Activated CD8-positive, alpha-beta memory T cell treated with anti-CD3 and anti-CD28 coated beads, Interleukin-2, amount 50 U/mL, for 24 hours (primary cell): ENCODE results near the gene MDM1.

Experiments
- DNase-seq: peaks from one replicate; pipeline ENCODE4 v3.0.0-alpha.2; 2020; ENCODE audit errors: extremely low read depth

The MDM1 gene

DNA sequence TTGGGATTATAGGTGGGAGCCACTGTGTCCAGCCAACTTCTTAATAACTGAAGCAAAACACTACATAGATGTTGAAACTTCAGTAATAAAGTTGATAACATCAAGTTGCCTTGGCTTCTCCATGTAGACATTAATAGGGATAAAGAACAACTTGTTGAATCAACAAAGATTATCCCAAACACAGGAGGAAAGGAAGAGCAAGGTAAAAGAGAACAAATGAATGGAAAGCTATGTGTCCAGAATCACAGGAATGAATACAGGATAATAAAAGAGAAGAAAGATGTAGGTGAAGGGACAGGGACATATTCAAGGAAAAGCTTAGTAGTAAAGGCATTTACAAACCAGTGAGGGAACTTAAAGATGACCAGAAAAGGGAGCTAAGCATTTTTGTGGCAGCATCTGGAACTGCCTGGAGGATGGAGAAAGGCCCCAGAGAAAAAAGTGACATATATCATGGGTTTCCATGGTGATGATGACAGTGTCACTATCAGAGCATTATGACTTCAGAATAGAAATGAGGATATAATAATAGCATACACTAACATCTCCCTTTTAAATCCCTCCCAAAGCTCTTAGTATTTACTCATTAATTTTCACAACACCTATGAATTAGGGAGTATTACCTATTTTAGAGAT is 24.0 kb upstream of the MDM1 start:
- no peak for DNase-seq

DNA sequence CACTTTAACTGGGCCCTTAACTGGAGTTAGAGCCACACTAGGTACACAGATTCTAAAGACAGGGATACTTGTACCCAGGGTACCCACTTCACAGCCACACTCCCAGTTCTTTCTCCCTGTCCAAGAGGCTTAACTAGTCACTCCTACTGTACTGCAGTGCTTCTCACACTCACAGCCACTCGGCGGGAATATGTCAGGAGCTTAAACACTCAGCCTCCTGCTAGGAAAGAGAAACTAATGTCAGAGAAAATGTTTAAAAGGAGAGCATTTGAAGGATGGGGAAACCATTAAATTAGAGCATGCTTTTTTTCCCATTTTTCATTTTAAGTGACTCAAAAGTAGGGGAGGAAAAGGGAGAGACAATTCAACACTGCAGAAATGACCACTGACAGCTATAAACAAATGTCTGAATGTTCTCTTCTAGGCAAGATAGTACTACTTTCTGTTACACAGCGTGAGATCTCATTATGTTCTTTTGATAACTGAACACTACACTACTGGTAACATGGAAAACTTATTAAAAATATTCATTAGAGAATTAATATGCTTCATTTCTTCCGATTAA is 22.9 kb upstream of the MDM1 start:
- no peak for DNase-seq

DNA sequence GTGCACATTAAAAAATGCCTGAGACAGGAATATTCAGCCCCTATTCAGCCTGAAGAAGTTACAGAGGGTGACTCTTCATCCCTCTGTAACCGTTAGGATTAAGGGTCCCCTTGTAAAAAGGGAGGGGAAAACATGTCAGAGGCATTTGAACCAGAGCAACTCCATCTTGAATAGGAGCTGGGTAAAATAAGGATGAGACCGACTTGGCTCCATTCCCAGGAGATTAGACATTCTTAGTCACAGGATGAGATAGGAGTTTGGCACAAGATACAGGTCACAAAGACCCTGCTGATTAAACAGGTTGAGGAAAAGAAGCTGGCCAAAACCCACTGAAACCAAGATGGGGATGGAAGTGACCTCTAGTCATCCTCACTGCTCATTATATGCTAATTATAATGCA is 19.9 kb upstream of the MDM1 start:
- no peak for DNase-seq

DNA sequence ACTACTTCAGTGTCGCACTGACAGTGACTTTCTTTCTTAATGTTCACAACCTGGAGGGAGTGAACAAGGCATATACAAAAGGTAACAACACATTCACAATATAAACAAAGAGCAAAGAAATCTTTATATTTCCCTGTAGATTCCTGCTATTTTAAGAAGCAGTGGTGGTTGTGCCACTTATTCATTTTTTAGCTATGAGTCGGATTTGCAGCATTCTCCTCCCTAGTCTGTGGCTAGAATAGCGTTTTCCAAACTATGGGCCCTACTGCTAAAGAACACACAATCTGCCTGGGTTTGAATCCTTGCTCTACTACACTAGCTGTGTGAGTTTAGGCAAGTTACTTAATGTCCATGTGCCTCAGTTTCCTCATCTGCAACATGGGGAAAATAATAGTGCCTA is 18.6 kb upstream of the MDM1 start:
- no peak for DNase-seq

DNA sequence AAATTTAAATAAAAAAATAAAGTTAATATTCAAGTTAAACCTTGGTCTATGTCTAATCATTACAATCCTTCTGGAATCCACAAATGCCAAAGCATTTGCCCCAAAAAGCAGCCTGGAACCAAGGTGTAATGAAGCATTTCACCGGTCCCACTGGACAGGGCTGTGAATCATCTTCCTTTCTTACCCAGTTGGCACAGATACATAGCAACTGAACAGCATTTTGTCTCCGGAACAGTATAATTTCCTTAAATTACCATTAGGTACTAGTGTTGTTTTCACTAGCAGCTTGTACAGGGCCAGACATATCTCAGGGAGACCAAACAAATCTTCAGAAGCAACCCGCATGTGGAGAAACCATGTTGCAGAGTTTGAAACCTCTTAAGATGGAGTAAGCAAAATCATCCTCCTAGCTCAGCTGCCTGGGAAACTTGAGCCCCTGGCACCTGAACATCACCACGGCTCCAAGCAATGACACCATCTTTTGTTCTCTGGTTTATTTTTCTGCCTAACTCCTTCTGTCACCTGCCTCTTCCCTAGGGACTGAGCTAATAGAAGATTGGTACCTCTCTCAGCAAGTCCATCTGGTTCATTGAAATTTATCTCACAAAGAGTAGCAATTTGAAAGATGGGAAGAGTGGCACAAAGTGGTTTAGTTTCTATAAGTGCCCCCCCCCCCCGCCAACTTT is 17.9 kb upstream of the MDM1 start:
- DNase-seq, result no peak

DNA sequence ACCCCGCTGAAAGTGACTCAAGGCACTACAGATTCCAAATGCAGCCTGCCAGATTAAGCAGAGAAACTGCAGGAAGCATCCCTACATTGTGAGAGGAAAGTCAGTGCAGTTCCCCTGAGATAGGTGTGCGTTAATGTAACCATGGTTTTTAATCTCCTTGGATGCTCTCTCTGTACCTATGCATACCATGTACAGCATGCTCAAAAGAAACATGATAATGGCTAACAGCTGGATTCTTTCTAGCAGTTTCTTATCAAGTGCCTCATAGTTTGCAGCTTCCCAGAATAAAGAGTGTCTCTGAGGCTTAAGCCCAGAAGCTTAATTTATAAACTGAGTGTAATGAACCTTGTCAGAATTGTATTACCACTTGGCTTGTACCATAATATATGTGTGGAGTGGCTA is 17.1 kb upstream of the MDM1 start:
- DNase-seq, result no peak

DNA sequence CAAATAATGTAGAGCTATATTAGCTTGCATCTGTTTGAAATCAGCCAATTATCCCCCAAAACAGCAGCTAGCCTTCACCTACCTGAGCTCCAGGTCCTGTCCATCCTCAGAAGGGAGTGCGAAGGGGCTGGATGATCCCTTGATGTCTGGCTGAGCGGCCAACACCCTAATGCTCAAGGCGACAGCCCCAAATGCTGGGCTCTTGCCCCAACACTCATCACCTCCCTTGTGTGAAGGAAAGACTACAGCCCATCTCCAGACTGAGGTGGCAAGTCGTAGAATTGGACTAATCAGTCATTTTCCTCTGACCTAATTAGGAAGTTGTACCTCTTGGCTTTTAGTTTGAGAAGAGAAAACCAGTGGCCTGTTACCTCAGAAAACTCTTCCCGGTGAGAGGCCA is 16.3 kb upstream of the MDM1 start:
- DNase-seq, result no peak

DNA sequence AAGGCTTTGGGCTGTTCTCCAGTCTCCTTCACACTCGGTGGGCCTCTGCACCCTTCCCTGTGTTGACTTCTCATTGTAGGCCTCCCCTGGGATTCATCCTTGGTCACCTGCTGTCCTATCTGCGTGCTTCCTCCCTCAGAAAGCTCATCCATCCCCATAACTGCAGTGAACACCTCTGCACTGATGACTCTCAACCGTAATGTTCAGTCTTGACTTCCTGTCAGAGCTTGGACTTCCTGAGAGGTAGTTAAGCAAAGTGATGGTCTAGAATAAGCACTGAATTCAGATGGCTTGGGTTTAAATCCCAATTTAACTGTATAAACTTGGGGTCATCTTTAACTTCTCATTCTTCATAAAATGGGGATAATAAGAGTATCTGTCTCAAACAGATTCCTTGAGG is 13.6 kb upstream of the MDM1 start:
- no peak for DNase-seq

DNA sequence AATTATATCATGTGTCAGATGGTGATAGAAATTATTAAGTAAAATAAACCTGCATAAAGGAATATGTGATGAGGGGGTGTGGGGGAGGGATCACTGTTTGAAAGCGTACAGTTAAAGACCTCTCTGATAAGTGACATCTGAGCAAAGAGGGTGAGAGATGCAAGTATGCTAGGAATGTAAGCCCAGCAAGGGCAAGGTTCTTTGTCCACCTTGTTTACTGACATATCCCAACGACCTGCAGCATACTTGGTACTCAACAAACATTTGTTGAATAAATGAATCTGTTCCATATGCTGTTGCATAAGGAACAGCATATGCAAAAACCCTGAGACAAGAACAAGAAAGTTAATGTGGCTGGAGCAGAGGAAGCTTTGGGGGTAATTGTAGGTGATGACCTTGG is 12.0 kb upstream of the MDM1 start:
- DNase-seq, result no peak

DNA sequence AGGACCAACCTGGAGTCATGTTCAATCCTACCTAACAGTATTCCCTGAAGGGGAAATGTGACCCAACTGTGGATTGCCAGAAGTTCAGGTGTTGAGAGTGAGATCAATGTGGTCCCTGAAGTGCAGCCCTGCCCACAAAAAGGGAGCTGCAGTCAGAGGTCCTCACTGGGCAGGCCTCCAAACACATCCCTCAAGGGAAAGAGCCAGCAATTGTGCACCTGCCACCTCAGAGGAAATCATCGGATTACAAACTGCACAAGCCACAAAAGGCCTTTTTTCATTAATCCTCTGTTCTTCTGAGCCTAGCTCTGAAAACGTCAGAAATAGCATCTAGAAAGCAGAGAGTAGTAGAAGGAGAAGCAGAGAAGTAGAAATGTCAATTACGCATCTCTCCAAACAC is 10.8 kb upstream of the MDM1 start:
- no peak for DNase-seq

DNA sequence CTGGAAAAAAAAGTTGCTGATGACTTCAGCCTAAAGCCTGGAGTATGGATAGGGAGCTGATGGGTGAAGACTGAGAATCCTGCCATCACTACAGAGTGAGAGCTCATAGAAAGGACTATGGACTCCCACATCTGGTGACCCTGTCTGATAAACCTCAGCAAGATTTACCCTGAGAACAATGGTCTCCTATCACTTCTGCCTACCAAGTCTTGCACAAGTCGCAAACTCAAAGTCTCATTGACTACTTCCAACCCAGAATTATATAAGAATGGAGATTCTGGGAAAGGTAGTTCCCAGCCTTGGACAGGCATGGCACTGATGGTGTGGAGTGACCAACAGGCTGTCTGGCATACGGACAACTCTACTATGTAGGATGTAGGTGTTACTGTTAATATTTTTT is 9.7 kb upstream of the MDM1 start:
- DNase-seq, result no peak

DNA sequence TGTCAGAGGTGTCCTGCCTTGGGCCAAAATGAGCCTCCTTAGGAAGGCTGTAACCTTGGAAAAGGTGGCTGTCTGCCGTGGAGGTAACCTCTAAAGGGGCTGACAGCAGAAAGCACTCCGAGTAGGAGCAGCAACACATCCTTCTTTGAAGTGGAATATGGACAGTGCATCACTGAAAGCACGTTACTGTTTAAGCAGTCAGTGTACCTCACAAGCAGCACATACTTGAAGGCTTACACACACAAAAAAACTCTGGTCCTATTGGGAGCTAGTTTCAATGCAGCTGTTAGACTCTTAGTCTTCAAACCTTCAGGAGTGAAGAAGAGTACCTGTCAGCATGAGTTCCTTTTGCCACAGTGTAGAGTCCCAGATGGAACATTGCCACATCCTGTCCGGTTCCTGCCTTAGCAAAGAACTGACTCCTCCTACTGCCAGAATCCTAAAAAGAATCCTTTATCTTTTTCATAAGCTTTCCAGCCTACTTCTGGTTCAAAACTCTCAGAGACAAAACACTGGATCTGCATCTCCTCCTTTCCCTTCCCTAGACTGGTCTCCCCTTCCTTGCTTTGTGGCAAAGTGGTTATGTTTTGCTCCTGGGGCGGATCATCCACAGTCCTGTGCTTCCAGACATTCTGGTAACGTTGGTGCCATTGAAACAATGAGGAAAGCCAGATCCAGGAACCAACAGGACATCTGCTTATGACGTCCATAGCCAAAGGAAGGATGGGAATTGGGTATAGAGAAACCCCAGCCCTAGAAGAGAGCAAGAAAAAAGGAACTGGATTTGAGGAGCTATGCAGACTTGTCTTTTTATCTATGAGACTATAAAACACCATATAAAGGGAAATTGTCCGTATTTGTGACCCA is 8.5 kb upstream of the MDM1 start:
- DNase-seq, result no peak

DNA sequence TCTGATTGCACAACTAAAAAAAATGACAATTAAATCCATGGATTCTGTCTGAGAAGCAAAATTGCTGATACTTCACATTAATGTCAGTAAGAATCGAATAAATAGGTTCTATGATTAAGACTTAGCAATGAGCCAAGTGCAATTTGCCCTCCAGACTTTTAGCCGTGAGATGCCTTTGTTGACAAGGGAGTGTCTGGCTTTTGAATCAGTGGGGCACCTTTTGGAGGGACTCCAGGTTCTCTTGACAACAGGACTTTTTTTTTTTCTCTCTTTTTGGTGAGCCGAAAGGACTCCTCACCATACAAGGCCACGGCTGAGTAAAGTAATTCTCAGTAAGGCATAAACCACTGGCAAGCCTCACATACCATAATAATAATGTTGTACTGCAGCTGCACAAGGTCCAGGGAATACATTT is 4.7 kb upstream of the MDM1 start:
- no peak for DNase-seq

DNA sequence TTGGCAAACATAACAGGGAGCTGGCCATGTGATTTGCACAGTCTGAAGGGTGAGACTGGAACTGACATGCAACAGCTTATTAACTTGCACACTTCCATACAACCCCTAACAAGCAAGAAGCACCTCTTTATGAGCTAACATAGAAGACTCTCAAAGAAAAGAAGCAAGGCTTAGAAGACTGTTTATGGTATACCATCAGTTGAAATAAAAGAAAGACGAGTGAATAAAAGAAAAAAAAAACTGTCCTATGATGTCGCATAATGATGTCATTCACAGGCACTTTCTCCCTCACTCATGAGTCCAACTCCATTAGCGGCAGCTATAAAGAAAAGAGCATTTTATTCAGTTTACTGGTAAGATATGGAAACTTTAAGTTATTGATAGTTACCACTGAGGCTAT is 3.3 kb upstream of the MDM1 start:
- DNase-seq, result no peak

DNA sequence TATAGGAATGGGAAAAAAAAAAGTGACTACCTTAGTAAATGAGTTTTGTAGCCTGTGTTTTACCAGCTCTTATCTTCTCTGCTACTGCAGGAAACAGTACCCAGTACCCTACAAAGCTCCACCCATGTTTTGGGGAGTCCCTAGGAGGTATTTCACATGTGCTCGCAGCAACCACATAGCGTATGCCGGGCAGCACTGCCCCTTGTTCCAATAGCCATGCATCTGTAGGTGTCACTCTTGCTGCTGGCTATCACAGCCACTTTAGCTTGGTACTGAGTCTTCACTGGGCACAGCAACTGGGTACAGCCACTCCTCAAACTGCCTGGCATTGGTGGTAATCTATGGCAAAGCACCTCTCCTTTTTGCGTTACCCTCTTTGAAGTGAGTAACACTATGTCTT is 2.0 kb upstream of the MDM1 start:
- DNase-seq, result no peak

DNA sequence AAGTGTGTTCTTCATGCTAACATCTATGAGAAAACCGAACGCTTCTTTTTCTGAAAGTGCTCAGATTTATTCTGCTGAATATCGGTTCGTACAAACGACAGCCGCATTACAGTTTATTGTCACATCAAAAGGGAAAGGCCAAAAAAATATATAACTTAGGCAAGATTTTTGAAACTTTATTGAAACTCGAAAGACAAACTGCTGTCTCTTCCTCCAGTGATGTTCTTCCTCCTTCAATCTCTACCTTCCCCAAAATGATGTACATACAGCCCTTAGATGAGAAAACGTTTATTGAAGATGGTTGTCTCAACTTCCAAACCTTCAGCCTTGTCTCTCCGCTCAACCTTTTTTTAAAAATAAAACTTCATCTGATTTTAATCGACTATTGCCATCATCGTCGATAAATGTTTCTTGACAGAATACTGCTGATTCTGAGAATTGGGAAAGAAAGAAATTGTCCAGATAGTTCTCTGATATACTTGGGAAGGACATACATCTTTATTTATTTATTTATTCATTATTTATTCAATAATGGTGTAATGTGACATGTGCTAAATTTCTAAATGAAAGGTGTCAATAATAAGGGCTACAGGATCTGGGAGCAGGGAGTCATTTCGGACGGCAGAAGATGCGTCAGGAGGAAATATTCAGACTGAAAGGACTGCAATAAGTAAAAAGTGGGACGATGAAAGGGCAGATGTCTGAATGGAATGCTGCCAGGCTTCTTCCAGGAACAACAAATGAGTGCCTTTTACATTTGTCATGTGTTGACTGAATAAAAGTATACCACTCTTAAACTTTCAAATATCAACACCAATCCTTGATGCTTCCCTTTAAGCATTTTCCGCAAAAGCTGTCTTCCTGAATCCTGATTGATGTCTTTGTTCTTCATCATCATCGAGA is 817 bp upstream of the MDM1 start:
- DNase-seq, result no peak

DNA sequence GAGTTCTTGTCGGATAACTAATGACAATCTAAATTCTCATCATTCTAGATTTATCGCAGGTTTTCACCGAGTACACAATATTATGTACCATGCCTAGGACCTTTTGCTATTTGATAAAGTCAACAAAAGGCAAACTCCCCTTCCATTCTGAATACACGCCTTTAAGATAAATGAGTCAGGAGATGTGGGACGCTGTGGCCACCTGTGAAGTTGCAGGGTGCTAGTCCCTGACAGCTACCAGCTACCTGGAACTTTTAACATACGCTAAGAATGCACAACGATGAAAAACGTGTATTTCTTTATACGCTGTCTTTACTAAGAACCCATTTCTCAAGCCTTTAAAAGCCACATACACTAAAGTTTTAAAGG is 678 bp downstream of the MDM1 start:
- DNase-seq, result no peak

DNA sequence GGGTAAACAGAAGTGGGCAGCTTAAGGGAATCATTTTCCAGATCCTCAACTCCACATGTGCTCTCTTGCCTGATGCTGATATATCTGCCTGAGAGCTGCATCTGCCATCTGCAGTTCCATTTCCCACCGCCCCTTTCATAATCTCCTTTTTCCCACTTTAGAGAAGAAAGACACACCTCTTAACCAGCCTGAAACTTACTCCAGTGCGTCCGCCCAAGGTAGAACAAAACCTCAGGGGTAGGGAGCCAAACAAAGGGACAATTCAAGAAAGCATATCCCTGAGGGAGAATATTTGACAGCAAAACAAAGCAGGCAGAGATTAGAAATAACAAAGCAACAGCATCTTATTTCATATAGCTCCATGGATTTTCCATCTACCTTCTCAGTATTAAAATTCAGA is 4.3 kb downstream of the MDM1 start:
- no peak for DNase-seq

DNA sequence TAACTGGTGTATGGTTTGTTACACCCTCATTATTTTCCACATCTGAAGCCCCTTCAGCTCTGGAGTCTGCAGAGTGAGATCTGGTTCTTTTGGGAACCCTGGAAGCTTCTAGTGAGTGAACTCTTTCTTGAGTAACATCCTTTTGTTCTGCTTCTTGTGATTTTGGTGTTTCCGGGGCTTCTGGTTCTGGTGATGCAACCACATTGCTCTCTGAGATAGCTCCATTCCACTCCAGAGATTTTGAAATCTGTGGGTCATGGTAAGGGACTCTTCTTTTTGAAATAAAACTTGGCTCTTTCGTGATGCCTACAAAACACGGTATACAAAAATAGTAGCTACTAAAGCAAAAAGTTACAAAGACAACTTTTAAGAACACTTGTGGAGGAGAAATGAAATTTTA is 5.4 kb downstream of the MDM1 start:
- DNase-seq, result no peak

DNA sequence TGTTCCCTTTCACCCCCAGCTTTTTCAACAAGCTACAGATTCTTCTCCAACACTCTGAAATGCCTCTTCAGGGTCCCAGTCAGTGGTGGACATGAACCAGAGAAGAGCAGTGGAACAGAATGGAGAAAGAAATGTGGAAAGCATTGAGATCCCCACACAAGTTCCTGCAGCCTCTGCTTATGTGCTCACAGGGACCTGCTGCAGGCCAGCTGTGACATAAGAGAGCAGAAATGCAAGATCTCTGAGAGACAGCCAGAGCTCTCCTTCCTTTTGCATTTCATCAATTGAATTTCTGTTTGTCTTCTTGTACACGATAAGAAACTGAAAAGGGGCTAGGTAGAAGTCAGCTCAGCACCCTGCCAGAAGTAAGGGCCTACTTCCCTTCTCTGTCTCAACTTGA is 6.2 kb downstream of the MDM1 start:
- DNase-seq, result no peak

DNA sequence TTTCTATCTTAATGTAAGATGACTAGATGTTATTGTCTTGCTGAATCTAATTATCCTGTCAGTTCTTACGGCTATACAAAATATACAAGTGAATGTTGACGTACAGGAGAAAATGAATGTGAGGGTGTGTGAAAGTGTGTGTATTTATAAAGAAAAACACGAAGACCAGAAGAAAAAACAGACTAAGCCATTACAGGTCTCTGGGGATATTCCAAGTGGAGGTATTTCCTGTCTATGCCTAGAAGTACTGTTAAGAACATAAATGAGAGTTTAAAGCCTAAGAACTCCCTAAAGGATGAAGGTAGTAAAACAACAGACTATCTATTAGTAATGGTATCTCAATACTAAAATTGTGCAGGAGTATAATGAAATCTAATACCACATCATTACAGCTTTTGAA is 7.6 kb downstream of the MDM1 start:
- no peak for DNase-seq

DNA sequence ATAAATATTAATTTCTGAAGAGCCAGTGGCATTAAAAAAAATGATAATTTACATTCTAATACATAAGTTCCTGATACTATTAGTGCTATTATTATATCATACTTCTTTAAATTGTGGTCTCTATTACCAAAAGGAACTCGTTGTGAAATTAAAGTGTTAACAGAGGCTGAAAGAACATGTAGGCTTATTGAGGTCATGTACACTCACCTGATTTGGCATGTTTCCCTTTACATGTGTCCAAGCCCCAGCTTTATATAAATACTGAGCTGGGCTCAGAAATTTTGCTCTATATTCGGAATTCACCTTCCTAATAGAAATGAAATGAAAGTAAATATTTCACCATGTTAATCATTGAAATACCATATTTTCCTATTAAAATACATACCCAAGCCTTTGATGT is 11.0 kb downstream of the MDM1 start:
- DNase-seq, result no peak
